ENCODE measurements around the gene FMNL3. TPM values are rescaled to one million over a fixed set of nuclear protein-coding genes. Genes with fewer than 3 reads are reported as not detected.

Gene FMNL3
- total and polyA plus RNA-seq, 2 experiments from 2014 or later: 8.7 to 32.6 TPM

DNA sequence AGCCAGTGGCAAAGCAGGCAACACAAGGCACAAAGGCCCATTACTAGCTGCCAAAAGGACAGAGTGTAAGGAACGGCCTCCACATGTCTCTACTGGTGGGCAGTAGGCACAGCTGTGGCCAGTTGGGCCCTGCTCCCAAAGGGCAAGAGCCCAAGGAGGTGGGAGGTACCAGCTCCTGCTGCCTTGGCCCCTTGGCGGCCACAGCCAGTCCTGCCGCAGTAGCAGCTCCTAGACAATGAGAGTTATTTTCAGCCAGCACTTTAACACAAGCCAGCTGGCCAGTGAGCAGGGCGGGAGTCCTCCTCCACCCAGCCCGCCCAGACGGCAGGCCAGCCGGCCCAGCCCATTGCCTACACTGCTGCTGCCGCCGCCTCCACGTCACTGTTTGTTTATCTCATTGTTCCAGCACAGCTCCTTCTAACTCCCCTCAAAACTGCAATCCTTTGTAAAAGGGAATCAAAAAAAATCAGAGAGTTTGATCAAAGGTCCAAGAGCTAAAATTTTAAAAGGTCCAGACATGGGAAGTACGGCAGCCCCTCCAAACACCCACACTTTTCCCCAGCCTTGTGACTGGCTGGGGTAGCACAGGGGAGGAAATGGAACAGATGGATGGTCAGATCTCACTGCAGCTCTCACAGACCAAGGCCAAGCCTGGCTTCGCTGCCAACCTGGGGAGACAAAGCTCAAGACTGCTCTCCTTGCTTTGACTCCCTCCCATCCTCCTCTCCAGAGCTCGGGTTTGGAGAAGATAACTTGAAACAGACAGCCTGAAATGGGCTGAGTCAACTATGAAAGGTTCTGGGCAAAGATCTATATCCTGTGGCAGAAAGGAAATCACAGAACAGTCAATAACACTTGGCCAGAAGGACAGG lies 33.5 kb downstream of the FMNL3 start:
- no peaks in the 10 kb centered on the region for H3K9me3 Mint-ChIP-seq
- Histone ChIP-seq H3K9me2 (ENCODE audit: insufficient read depth) (no peaks in the 10 kb centered on the region), H3K4me3 (no peak overlapping the region), H4K20me1 (replicated peaks; ENCODE audit: insufficient read depth) (peaks cover 19% of the 10 kb centered on the region), H2AFZ (no peak overlapping the region), H3F3A (replicated peaks; ENCODE audit: low read depth) (no peaks in the 10 kb centered on the region), H3K79me2 (replicated peaks; ENCODE audit: insufficient read depth) (peaks cover 79% of the 10 kb centered on the region), H3K27me3 (ENCODE audit: insufficient read depth) (no peaks in the 10 kb centered on the region), H3K36me3 (ENCODE audit: insufficient read depth) (no peaks in the 10 kb centered on the region), H3K4me1 (ENCODE audit: insufficient read depth) (peaks cover 21% of the 10 kb centered on the region), H3K27ac (ENCODE audit: low read depth) (peak overlapping the region; percentile 75), H3K4me2 (peak overlapping the region; percentile 51)
- no peak overlapping the region for H3K4me3 Mint-ChIP-seq
- DNase-seq (ENCODE audit: low spot score) (peak; percentile 79), ATAC-seq (peak; percentile 95)
- TF ChIP-seq, protein P1, sequence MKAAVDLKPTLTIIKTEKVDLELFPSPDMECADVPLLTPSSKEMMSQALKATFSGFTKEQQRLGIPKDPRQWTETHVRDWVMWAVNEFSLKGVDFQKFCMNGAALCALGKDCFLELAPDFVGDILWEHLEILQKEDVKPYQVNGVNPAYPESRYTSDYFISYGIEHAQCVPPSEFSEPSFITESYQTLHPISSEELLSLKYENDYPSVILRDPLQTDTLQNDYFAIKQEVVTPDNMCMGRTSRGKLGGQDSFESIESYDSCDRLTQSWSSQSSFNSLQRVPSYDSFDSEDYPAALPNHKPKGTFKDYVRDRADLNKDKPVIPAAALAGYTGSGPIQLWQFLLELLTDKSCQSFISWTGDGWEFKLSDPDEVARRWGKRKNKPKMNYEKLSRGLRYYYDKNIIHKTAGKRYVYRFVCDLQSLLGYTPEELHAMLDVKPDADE (IDR thresholded peaks at IDR 0.05): no peak
- TF ChIP-seq, protein P2, sequence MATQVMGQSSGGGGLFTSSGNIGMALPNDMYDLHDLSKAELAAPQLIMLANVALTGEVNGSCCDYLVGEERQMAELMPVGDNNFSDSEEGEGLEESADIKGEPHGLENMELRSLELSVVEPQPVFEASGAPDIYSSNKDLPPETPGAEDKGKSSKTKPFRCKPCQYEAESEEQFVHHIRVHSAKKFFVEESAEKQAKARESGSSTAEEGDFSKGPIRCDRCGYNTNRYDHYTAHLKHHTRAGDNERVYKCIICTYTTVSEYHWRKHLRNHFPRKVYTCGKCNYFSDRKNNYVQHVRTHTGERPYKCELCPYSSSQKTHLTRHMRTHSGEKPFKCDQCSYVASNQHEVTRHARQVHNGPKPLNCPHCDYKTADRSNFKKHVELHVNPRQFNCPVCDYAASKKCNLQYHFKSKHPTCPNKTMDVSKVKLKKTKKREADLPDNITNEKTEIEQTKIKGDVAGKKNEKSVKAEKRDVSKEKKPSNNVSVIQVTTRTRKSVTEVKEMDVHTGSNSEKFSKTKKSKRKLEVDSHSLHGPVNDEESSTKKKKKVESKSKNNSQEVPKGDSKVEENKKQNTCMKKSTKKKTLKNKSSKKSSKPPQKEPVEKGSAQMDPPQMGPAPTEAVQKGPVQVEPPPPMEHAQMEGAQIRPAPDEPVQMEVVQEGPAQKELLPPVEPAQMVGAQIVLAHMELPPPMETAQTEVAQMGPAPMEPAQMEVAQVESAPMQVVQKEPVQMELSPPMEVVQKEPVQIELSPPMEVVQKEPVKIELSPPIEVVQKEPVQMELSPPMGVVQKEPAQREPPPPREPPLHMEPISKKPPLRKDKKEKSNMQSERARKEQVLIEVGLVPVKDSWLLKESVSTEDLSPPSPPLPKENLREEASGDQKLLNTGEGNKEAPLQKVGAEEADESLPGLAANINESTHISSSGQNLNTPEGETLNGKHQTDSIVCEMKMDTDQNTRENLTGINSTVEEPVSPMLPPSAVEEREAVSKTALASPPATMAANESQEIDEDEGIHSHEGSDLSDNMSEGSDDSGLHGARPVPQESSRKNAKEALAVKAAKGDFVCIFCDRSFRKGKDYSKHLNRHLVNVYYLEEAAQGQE (IDR thresholded peaks at IDR 0.05; ENCODE audit: unreplicated experiment): no peak
- TF ChIP-seq, protein P3, sequence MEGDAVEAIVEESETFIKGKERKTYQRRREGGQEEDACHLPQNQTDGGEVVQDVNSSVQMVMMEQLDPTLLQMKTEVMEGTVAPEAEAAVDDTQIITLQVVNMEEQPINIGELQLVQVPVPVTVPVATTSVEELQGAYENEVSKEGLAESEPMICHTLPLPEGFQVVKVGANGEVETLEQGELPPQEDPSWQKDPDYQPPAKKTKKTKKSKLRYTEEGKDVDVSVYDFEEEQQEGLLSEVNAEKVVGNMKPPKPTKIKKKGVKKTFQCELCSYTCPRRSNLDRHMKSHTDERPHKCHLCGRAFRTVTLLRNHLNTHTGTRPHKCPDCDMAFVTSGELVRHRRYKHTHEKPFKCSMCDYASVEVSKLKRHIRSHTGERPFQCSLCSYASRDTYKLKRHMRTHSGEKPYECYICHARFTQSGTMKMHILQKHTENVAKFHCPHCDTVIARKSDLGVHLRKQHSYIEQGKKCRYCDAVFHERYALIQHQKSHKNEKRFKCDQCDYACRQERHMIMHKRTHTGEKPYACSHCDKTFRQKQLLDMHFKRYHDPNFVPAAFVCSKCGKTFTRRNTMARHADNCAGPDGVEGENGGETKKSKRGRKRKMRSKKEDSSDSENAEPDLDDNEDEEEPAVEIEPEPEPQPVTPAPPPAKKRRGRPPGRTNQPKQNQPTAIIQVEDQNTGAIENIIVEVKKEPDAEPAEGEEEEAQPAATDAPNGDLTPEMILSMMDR (conservative IDR thresholded peaks at IDR 0.05; ENCODE audit: low read depth in 2 of 2): no peak
- TF ChIP-seq CREB1 (CRISPR knock-in tag; IDR thresholded peaks at IDR 0.05; ENCODE audit: low read depth): no peak
- TF ChIP-seq STAT1 (IDR thresholded peaks at IDR 0.05; ENCODE audit: unreplicated experiment): no peak
- no peak for TF ChIP-seq ZNF114 (CRISPR knock-in tag; IDR thresholded peaks at IDR 0.05)
- no peak for TF ChIP-seq EZH2phosphoT487 (IDR thresholded peaks at IDR 0.05; ENCODE audit: unreplicated experiment)
- TF ChIP-seq JUNB (IDR thresholded peaks at IDR 0.05; ENCODE audit: unreplicated experiment): no peak
- TF ChIP-seq POLR2AphosphoS5 (IDR thresholded peaks at IDR 0.05; ENCODE audit: low read depth): no peak
- H3K27ac Mint-ChIP-seq: peak overlapping the region; percentile 73
- H3K4me1 Mint-ChIP-seq: peaks cover 42% of the 10 kb centered on the region
- H3K36me3 Mint-ChIP-seq (ENCODE audit: low read depth): no peaks in the 10 kb centered on the region; the same call in 2 of the 3 replicates
- peaks cover 9% of the 10 kb centered on the region for H3K27me3 Mint-ChIP-seq (ENCODE audit: insufficient read depth, low read depth, poor library complexity)
